SK-N-SH (cell line): ENCODE measurements around the gene ZNF648. TPM values are rescaled to one million over a fixed set of nuclear protein-coding genes. Genes with fewer than 3 reads are reported as not detected.

Experiments
- CTCF ChIA-PET: fragments of 300-600, 350-600 bp; formaldehyde crosslinking; extraction: SDS; loops from one replicate; lab custom pipeline; 2021; lab: Yijun Ruan, JAX
- POLR2A ChIA-PET: fragments of 350-600 bp; sonication (Branson Sonifier 250); formaldehyde crosslinking; extraction: SDS; loops from one replicate; lab custom pipeline; 2020; ENCODE audit warnings: antibody characterized with exemption, inconsistent platforms; lab: Yijun Ruan, JAX
- DNase-seq: peaks from one replicate; pipeline ENCODE4 v3.0.0; 2012
- H2AFZ ChIP-seq: fragments of 200-600 bp; sonication (generic); 2 replicates; pipeline ENCODE4 v1.8.1; 2016; ENCODE audit warnings: antibody characterized with exemption, mild to moderate bottlenecking, low read depth
- H3F3A ChIP-seq: fragments of 200-600 bp; sonication (generic); replicated peaks from 2 replicates; pipeline ENCODE3; 2016; ENCODE audit warnings: antibody characterized with exemption, mild to moderate bottlenecking; ENCODE audit not compliant: insufficient read depth
- H3K27ac ChIP-seq, 2 experiments: fragments of 200-500 bp in 1 of 2; fragments of 200-600 bp in 1 of 2; sonication (Bioruptor generic) in 1 of 2; sonication (generic), shearing (Covaris generic) in 1 of 2; 2 replicates each; pipeline versions ENCODE4 v1.5.1 to v1.6.1; 2014 to 2016; ENCODE audit warnings: low read depth in 2 of 2, inconsistent platforms in 1 of 2, low read length in 1 of 2, mild to moderate bottlenecking in 1 of 2, mixed read lengths in 1 of 2
- H3K27me3 ChIP-seq: fragments of 200-600 bp; sonication (generic), shearing (Covaris generic); 2 replicates; pipeline ENCODE4 v1.6.1; 2016; ENCODE audit warnings: mixed run types; ENCODE audit not compliant: insufficient read depth
- H3K36me3 ChIP-seq, 2 experiments: fragments of 200-500 bp in 1 of 2; fragments of 200-600 bp in 1 of 2; sonication (Bioruptor generic) in 1 of 2; sonication (generic) in 1 of 2; replicated peaks in 1 of 2; 2 replicates each; pipeline versions ENCODE3 to v1.5.1; 2014 to 2016; ENCODE audit warnings: low read length in 1 of 2, mild to moderate bottlenecking in 1 of 2; ENCODE audit not compliant: insufficient read depth in 2 of 2, control insufficient read depth in 1 of 2
- H3K4me1 ChIP-seq, 2 experiments: fragments of 200-500 bp in 1 of 2; fragments of 200-600 bp in 1 of 2; sonication (Bioruptor generic) in 1 of 2; sonication (generic), shearing (Covaris generic) in 1 of 2; 2 replicates each; pipeline versions ENCODE4 v1.5.1 to v1.6.1; 2014 to 2016; ENCODE audit warnings: low read depth in 1 of 2, low read length in 1 of 2, mixed run types in 1 of 2; ENCODE audit not compliant: insufficient read depth in 2 of 2, control insufficient read depth in 1 of 2
- H3K4me2 ChIP-seq: fragments of 200-600 bp; sonication (generic), shearing (Covaris generic); 2 replicates; pipeline ENCODE4 v1.6.1; 2017; ENCODE audit warnings: mixed run types
- H3K4me3 ChIP-seq, 2 experiments: fragments of 200-500 bp in 1 of 2; fragments of 200-600 bp in 1 of 2; sonication (Bioruptor generic) in 1 of 2; sonication (generic), shearing (Covaris generic) in 1 of 2; 2 replicates each; pipeline versions ENCODE4 v1.5.1 to v1.8.1; 2014 to 2016; ENCODE audit warnings: low read depth in 2 of 2, inconsistent platforms in 1 of 2, low read length in 1 of 2, mild to moderate bottlenecking in 1 of 2, mixed read lengths in 1 of 2, moderate library complexity in 1 of 2
- H3K79me2 ChIP-seq: fragments of 200-600 bp; sonication (generic); 2 replicates; pipeline ENCODE4 v1.8.1; 2017; ENCODE audit warnings: mild to moderate bottlenecking; ENCODE audit not compliant: insufficient read depth
- H3K9ac ChIP-seq: fragments of 200-600 bp; sonication (generic); 2 replicates; pipeline ENCODE4 v1.6.1; 2017; ENCODE audit warnings: mixed run types
- H3K9me2 ChIP-seq: fragments of 200-600 bp; sonication (generic); 2 replicates; pipeline ENCODE4 v1.6.1; 2017; ENCODE audit warnings: mixed run types
- H3K9me3 ChIP-seq: fragments of 200-600 bp; sonication (generic); 2 replicates; pipeline ENCODE4 v1.6.1; 2017; ENCODE audit warnings: mixed run types, mild to moderate bottlenecking, moderate library complexity
- H4K20me1 ChIP-seq: fragments of 200-600 bp; sonication (generic); 2 replicates; pipeline ENCODE4 v1.6.1; 2017; ENCODE audit warnings: mild to moderate bottlenecking, mixed run types; ENCODE audit not compliant: insufficient read depth
- EZH2phosphoT487 ChIP-seq: fragments of 200-600 bp; sonication (generic); IDR thresholded peaks from 2 replicates; pipeline ENCODE4 v1.6.1; 2017; ENCODE audit warnings: low read depth, mixed run types, mild to moderate bottlenecking, antibody characterized with exemption, moderate library complexity, borderline replicate concordance
- JUND ChIP-seq: IDR thresholded peaks from 2 replicates; pipeline ENCODE4 v1.4.0; 2012
- MEF2A ChIP-seq: IDR thresholded peaks from 2 replicates; pipeline ENCODE4 v1.4.0; 2012; ENCODE audit warnings: low read depth, borderline replicate concordance
- REST ChIP-seq: IDR thresholded peaks from 2 replicates; pipeline ENCODE4 v1.6.1; 2012; ENCODE audit warnings: mild to moderate bottlenecking, low read depth, low read length, moderate library complexity
- SIN3A ChIP-seq: IDR thresholded peaks from 2 replicates; pipeline ENCODE4 v1.6.1; 2012; ENCODE audit warnings: low read depth, mild to moderate bottlenecking, low read length, moderate library complexity, borderline replicate concordance
- TEAD4 ChIP-seq: IDR thresholded peaks from 2 replicates; pipeline ENCODE4 v1.4.0; 2012; ENCODE audit warnings: mild to moderate bottlenecking, borderline replicate concordance; ENCODE audit not compliant: insufficient read depth
- WGBS: methylation state at CpG from one replicate; pipeline ENCODE4 v1.1.6; 2017; ENCODE audit warnings: low lambda C conversion rate; 5-methylcytosine and 5-hydroxymethylcytosine counted together
- polyA plus RNA-seq, 3 experiments: library from polyadenylated mRNA; depleted of rRNA; stranded (reverse); fragments of >200 nt; gene quantifications; 2 replicates each; pipeline ENCODE4 v1.2.3, GENCODE V29; 2012
- TF ChIP-seq, protein P1 (sequence below): fragments of 150-350 bp; IDR thresholded peaks from 2 replicates; pipeline ENCODE4 v1.6.1; 2017; ENCODE audit warnings: antibody characterized with exemption, low read length, low read depth, borderline replicate concordance
- TF ChIP-seq, protein P2 (sequence below): IDR thresholded peaks from 2 replicates; pipeline ENCODE4; 2012

Gene ZNF648
- polyA plus RNA-seq, 1 of the 3 experiments (the other 2 are of a cell fraction): not detected

DNA sequence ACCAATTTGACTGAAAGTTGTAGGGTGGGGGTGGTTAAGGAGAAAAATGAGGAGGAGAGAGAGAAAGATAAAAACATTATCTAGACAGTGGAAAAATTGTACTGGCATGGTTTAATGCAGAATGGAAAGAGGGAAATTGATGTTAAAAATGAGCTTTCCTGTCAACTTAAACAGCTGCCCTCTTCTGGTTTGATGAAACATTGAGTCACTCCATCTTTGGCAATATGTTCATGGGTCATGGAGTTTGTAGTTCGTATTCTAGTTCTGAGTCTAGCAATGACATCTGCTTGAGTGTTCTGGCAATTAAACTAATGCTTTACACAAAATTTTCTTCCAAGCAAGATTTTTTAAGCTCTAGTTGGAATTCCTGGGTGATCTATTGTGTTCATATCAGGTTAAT lies 9.6 kb downstream of the ZNF648 start:
- H2AFZ ChIP-seq: no peak overlapping the region
- no peaks in the 10 kb centered on the region for H3F3A ChIP-seq
- CTCF ChIA-PET: interaction anchor here (0.7 to 1.4 kb wide), 5 partner anchors 12 to 573 kb away, joined by 3 to 7 read pairs (median 4); no protein-coding TSS in a partner anchor
- no peaks in the 10 kb centered on the region for H3K36me3 ChIP-seq
- no peaks in the 10 kb centered on the region for H3K4me1 ChIP-seq
- no peak for DNase-seq
- no peaks in the 10 kb centered on the region for H4K20me1 ChIP-seq
- POLR2A ChIA-PET: no interaction called here
- no peaks in the 10 kb centered on the region for H3K79me2 ChIP-seq
- H3K4me3 ChIP-seq: no peak overlapping the region
- 17% methylated on average over 1 of the region's 1 CpG for WGBS
- no peak overlapping the region for H3K9ac ChIP-seq
- no peaks in the 10 kb centered on the region for H3K27me3 ChIP-seq
- no peak overlapping the region for H3K27ac ChIP-seq
- TF ChIP-seq, protein P1, sequence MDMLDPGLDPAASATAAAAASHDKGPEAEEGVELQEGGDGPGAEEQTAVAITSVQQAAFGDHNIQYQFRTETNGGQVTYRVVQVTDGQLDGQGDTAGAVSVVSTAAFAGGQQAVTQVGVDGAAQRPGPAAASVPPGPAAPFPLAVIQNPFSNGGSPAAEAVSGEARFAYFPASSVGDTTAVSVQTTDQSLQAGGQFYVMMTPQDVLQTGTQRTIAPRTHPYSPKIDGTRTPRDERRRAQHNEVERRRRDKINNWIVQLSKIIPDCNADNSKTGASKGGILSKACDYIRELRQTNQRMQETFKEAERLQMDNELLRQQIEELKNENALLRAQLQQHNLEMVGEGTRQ: no peak
- TF ChIP-seq, all 33 proteins: peak for 0
- Histone ChIP-seq H3K4me2 (no peak overlapping the region), H3K9me3 (no peaks in the 10 kb centered on the region), H3K9me2 (no peaks in the 10 kb centered on the region)

GRCh38 chr1:182050481-182051448 lies 10.7 kb downstream of the ZNF648 start:
- Histone ChIP-seq H3F3A (no peaks in the 10 kb centered on the region), H3K4me3 (no peak overlapping the region), H3K27me3 (no peaks in the 10 kb centered on the region), H2AFZ (no peak overlapping the region), H3K9ac (no peak overlapping the region), H3K9me2 (no peaks in the 10 kb centered on the region), H3K79me2 (no peaks in the 10 kb centered on the region), H3K36me3 (no peaks in the 10 kb centered on the region), H3K4me1 (no peaks in the 10 kb centered on the region), H3K27ac (no peak overlapping the region), H4K20me1 (no peaks in the 10 kb centered on the region), H3K9me3 (no peaks in the 10 kb centered on the region), H3K4me2 (no peak overlapping the region)
- WGBS: 5% methylated on average over 4 of the region's 4 CpGs
- CTCF ChIA-PET: interaction anchor here (0.6 to 1.4 kb wide), 5 partner anchors 18 to 572 kb away, joined by 3 to 7 read pairs (median 3); no protein-coding TSS in a partner anchor
- POLR2A ChIA-PET: no interaction called here
- no peak for DNase-seq
- TF ChIP-seq TEAD4: no peak
- TF ChIP-seq, protein P2, sequence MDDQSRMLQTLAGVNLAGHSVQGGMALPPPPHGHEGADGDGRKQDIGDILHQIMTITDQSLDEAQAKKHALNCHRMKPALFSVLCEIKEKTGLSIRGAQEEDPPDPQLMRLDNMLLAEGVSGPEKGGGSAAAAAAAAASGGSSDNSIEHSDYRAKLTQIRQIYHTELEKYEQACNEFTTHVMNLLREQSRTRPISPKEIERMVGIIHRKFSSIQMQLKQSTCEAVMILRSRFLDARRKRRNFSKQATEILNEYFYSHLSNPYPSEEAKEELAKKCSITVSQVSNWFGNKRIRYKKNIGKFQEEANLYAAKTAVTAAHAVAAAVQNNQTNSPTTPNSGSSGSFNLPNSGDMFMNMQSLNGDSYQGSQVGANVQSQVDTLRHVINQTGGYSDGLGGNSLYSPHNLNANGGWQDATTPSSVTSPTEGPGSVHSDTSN: no peak
- no peak for TF ChIP-seq MEF2A
- no peak for TF ChIP-seq SIN3A
- no peak for TF ChIP-seq REST
- no peak for TF ChIP-seq EZH2phosphoT487
- TF ChIP-seq JUND: no peak
